ENCODE results near the gene CREB3L2.
"Not testable (repeated sequence)": the region's sequence is repeated elsewhere in the genome, so short reads cannot be mapped to it uniquely, and the experiment has no call there.

Gene CREB3L2

DNA sequence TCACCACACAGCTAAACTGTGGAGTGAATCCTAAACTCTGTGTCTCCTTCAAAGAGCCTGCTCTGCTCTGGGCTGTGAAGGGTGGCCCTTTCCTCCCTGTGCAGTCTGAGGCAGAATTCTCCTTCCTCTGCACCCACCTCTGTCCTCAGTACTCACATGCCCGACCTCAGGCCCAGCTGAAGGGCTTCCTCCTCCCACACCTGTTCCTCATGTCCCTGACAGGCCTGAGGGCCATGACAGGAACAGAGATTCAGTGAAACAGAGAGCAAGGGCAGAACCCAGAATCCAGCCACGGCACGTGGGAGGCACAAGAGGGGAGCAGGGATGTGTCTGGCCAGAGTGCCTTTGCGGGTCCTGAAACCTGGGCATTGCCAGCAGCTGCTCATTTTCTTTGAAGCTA is 13.9 kb downstream of the CREB3L2 start:
- DNase-seq (ENCODE audit: low read depth in 3 of 3): no peak

DNA sequence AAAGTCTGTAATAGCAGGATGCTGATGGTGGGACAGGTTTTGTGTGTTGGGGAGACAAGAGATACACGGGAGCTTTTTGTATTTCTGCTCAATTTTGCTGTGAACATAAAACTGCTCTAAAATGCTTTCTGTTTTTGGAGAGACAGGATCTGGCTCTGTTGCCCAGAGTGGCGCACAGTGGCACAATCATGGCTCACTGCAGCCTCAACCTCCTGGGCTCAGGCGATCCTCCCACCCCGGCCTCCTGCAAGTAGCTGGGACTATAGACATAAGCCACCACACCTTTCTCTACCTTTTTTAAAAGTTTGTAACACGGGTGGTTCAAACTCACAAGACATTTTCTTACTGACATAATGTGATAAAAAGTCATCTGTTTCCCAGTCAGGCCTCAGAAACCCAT is 14.3 kb downstream of the CREB3L2 start:
- no peak for DNase-seq (ENCODE audit: low read depth in 3 of 3)

DNA sequence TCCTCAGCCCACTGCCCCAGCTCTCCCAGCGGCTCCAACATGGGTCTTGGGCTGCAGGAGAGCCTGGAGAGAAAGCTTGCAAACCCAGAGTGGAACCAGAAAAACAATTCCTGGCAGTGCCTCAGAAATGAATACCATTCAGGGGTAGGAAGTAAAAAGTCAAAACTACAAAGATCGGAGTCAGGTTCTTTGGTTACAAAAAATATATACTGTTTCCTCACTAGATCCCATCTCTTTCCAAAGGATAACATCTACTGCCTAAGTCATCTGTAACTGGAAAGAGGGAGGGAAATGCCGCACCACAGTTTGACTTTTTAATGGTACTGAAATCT is 14.9 kb downstream of the CREB3L2 start:
- DNase-seq (ENCODE audit: low read depth in 3 of 3): no peak

DNA sequence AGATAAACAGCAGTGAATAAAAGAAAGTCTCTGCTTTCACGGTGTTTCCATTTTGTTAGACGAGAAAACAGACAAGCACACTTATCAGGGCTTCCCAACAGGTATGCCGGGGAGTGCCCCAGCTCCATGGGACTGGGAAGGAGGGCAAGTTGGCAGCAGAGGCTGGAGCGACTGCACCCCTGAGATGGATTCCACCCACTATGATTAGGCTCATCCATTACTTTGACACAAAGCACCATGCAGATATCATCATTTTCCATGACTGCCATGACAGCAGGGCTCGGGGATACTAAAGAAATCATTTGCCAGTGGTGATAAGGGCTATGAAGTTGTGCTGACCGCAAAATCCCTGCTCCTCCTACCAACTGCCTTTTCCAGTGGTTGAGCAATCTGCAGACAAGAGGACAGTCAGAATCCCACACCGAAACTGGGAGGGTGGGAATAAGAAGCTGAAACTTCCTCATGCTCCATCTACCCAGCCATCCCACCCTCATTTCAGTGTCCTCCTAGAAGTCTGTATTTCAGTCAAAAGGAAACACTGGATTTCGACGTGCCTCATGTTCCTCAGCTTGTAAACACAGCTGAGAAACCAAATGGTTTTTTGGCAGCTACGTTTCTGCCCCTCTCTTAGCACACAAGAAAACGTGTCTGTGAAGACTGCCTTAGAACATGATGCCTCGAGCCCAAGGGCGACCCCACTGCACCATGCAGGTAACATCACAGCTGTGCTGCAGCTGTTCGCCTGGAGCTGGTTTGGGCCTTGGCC is 15.5 kb downstream of the CREB3L2 start:
- DNase-seq (ENCODE audit: low read depth in 3 of 3): no peak

DNA sequence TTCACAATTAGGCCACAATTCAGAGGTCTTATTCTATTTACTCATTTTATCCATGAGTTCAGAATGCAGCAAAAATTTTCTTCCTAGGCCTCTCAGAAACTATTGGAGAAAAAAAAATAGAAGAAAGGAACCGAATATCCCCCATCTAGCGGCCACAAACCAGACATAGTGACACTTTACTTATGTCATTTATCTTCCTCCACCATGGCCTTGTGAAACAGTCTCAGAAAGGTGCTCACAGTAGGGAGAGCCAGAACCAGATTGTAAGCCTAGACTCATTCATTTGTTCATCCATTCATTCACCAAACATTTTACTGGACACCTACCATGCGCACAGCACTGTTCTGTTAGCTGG is 16.0 kb downstream of the CREB3L2 start:
- DNase-seq (ENCODE audit: low read depth in 3 of 3): no peak

DNA sequence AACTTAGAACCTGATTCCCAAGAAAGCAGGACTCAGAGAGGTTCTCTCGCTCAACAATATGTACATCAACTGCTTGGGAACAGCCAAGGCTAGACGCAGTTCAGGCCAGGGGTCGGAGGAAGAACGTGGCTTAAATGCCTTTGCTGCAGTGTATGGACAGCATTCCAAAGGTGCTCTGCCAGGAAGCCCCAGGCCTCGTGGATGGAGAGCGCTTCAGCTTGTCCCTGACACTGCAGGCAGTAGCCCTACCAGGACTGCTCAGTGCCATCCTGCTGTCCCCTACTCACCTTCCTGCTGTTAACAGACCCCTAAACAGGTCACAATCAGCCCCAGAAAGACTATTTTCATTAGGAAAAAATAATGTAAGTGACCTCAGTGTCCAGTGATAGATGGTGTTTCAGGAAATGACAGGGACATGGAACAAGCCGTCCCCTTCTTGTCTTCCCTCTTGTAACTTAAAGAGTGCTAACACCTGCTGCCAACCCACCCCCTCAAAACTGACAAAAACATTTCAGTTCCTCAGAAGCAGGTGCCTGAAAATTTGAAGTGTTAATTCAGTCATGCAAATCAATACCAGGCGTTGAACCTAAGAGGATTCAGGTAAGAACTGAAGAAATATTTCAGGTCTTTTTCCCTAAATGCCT is 16.5 kb downstream of the CREB3L2 start:
- DNase-seq (ENCODE audit: low read depth in 3 of 3): no peak

DNA sequence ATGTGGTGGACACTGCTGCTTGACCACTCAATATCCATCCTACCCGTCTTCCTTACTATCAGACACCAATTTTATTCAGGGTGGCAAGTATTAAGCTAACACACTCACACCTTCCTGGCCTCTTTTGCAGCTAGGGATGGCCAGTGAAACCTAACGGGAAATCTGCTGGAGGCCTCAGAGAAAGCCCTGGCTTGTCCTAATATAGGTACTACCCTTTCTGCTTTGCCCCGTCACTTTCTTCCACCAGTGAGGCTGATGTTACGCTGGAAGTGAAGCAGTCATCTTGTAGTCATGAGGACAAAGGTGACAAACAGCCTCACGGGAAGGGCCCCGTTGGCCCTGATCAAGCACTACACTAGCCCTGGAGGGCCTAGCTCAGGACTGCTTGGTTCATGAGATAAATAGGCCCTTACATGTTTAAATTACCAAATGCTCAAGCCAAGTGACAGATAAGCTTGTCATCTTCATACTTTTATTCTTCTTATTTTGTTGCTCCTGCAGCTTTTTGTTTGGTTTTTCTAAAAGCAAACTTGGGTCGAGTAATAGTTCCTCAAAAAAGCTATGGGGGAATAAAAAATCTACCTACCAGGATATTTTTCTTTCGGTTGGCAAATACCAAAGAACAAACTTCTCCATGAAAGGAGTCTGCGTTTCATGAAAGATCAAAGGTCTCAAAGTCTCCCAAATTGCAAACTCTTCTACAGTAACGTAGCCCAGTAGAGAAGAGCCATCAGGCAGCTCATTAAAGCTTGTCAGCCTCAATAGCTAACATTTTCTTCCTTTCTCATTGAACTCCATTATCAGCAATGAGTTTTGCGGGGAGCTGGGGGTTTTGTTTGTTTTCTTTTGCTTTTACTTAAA is 17.5 kb downstream of the CREB3L2 start:
- DNase-seq (ENCODE audit: low read depth in 3 of 3): no peak

DNA sequence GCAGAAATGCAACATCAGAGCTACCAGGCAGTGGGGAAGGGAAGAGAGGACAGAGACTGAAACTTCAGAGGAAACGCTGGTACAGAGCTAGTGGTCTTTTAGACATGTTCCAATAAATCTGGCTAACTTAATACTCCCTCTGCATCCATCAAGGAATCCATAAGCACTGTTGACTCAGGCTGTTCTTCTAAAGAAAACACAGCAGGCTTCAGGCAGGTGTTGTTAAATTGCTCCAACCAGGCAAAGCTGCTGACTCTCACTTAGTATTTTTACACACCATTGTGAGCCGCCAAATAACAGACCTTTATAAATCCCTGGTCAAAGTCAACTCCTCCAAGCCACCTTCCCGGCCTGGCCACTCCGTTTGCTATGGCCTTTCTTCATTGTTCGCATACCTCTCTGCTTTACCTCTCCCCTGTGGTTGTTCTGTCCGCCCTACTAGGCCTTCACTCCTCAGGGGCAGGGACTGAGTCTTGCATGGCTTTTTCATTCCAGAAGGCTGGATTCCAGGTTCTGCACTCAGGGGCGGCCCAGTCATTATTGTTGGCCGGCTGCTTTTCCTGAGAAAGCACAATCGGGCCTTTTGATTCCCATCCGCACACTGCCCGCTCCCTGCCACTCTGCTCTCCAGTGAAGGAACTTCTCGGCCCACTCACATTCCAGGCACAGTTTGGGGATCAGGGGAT is 18.4 kb downstream of the CREB3L2 start:
- DNase-seq (ENCODE audit: low read depth in 3 of 3): no peak

DNA sequence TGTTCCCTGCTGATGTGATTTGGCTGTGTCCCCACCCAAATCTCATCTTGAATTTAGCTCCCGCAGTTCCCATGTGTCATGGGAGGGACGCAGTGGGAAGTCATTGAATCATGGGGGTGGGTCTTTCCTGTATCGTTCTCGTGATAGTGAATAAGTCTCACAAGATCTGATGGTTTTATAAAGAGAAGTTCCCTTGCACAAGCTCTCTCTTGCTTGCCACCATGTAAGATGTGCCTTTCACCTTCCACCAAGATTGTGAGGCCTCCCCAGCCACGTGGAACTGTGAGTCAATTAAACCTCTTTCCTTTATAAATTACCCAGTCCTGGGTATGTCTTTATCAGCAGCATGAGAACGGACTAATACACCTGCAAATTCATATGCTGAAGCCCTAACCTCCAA is 19.5 kb downstream of the CREB3L2 start:
- DNase-seq (ENCODE audit: low read depth in 3 of 3): not testable (repeated sequence)

DNA sequence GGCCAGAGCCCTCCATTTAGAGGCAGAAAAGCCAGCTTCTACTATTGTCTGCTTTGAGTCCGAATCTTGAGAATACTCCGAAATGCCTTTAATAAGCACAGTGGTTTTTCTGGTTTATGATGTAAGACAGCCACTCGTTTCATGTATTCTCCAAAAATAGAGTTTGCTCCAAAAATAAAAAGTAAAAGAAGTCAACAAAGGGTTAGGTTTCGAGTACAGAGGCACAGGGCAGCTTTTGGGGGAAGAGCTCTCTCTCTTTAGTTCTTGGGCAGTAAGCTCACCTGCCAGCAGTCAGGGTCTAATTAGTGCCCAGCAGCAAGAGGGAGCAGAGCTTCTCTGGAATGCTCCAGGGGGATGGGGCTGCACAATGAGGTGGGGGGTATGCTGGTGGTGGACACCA is 20.2 kb downstream of the CREB3L2 start:
- DNase-seq (ENCODE audit: low read depth in 3 of 3): no peak

DNA sequence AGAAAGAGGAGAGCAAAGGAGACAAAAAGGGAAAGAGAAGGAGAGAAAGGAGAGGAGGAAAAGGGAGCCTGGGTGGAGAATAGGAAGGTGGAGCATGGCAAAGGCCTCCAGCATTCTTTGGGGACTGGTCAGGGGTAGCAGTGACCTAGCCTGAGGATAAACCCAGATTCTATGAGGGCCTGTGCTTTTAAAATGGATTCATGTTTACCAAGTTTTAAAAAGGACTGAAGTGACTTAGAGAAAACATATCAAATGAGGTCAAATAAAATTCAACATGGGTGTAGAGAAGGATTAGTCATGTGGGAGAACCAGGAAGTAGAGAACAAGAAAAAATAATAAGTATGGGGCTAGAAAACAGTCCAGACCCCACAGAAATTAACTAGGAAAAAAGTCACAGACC is 20.7 kb downstream of the CREB3L2 start:
- no peak for DNase-seq (ENCODE audit: low read depth in 3 of 3)

DNA sequence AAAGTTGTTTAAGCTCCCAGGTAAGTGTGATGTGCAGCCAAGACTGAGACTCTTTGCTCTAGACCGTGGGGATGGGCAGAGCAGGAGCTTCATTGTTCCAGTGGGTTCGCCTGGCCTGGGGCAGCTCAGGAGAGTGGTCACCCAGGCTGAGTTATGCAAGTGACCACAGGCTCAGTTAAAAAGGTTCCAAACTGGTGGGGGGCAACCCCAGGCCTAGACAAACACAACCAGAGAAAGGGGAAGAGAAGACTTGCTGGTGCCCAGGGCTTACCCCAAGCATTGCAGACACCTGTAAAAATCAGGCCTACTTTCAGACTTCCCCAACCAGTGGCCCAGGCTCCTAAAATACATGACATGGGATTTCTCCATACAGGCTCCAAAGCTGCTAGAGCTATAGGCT is 21.6 kb downstream of the CREB3L2 start:
- no peak for DNase-seq (ENCODE audit: low read depth in 3 of 3)

DNA sequence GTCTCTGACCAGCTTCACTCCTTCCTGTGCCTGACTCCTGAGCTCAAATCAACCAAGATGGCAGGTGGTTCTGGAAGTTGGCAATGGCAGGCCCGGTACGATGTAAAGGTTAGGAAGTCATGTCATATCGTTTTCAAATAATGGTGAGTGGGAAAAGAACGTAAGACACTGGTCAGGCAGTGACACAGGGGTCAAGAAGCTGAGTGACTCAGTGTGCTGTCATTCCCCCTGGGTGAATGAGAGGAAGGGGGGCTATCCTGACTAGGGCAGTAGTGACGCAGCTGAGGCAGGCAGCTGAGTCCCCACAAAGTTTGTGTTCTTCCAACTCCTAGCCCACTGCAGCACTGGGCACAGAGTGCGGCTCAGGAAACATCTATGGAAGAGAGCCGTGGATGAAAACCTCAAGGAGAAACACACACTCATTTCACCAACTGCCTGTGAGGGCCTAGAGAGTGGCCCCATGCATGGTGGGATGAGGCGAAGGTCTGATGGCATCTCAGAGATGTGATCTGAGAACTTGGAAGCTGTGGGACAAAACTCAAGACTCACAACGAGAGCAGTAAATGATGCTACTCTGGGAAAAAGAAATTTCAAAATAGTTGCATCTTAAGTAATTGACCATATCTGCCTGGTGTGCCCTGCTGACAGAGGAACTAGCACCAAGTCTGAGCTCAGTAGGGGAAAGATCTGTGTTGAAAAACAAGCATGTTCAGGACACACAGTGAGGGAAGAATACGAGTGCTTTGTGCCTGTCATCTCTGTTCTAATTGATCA is 23.2 kb downstream of the CREB3L2 start:
- DNase-seq (ENCODE audit: low read depth in 3 of 3): no peak

DNA sequence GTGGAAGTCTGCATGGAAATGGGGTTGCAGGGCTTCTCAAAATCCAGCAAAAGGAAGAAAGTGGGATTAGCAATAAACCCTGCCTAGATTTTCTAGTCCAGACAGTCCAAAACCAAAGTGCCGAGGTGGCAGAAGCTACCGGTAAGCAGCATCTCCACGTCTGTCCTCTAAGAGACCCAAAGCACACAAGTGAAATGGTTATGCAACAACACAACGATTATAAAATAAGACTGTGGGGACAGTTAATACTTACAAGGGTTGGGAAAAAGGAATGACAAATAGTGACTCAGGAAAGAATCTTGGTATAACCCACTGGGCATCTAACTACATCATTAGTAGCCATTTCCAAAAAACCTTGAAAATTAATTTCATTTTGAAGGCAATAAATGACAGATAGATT is 24.7 kb downstream of the CREB3L2 start:
- no peak for DNase-seq (ENCODE audit: low read depth in 3 of 3)

DNA sequence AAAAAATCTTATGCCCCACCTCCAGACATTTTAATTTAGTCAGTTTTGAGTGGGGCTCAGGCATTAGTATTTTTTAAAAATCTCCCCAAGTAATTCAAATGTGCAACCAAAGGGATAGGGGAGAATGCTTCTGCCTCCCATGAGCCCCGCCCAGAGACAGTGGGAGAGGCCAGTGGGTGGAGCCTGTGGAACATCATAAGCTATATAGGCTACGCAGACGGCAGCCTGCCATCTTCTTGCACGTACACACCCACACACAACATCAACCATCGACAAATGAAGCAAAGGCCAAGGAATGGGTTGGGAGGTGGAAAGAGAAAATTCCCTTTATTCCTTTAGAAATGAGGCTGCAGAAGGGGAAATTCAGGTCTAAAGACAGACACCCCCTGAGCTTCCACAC is 25.2 kb downstream of the CREB3L2 start:
- DNase-seq (ENCODE audit: low read depth in 3 of 3): no peak

DNA sequence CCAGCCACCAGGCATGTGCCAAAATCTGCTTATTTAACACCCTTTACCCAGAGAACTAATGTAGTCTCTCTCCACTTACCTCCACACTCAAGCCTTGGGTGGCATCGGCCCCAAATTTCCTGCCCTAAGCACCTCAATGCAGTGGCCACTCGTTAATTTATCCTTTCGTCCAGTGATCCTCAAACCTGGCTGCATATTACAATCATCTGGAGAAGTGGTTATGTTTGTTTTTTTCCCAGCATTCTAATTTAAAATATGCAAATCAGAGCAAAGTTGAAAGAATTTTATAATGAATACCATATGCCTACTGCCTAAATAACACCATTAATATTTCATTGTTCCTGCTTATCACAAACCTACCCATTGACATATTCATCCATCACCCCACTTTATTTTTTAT is 25.7 kb downstream of the CREB3L2 start:
- no peak for DNase-seq (ENCODE audit: low read depth in 3 of 3)

DNA sequence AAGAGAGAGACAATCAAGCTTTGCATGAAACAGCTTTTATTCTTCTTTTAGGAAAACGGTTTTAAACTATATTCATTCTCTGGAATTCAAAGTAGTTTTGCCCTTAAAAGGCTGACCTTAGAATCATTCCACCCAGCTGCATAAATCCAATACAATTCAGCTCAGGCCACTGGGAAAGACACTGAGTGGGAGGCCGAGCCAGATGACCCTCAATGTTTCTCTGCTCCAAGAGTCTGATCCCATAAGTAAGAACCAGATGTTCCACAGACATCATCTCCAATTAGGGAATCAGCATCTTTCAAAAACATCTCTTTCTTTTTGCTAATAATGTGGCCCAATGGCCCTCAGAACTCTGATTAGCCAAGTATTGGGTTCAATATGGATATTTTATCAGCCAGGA is 26.1 kb downstream of the CREB3L2 start:
- no peak for DNase-seq (ENCODE audit: low read depth in 3 of 3)

DNA sequence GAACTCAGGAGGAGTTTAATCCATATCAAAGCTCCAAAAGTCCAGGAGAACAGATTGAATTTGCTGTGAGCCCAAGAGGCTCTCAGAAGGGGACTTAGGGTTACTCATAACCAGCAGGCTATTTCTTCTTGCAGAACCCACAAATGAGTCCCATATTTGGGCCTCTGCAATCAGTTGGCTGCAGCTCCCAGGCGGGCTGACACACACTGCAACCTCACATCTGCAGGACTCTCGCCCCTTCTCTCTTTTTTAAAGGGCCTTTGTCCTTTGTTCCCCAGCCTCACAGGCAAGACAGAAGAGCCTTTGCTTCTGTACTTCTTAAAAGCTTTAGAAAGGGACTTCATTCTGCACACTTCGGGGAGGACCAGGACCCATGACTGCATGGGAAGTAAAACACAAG is 26.7 kb downstream of the CREB3L2 start:
- no peak for DNase-seq (ENCODE audit: low read depth in 3 of 3)

DNA sequence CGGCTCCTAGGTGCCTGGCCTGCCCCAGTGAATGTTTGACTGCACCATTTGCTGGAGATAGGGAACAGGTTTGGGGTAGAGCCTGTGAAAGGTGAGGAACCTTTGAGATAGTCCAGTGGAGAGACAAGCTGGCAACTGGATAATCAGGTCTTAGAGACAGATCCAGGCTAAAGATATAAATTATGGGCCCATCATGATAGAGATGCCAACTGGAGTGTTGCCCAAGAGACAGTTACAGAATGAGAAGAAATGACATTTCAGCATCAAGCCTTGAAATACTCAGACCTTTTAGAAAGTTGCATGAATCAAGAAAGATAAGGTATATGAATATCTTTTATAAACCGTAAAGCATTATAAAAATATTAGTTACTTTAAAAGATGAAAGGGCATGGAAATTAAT is 27.1 kb downstream of the CREB3L2 start:
- no peak for DNase-seq (ENCODE audit: low read depth in 3 of 3)

DNA sequence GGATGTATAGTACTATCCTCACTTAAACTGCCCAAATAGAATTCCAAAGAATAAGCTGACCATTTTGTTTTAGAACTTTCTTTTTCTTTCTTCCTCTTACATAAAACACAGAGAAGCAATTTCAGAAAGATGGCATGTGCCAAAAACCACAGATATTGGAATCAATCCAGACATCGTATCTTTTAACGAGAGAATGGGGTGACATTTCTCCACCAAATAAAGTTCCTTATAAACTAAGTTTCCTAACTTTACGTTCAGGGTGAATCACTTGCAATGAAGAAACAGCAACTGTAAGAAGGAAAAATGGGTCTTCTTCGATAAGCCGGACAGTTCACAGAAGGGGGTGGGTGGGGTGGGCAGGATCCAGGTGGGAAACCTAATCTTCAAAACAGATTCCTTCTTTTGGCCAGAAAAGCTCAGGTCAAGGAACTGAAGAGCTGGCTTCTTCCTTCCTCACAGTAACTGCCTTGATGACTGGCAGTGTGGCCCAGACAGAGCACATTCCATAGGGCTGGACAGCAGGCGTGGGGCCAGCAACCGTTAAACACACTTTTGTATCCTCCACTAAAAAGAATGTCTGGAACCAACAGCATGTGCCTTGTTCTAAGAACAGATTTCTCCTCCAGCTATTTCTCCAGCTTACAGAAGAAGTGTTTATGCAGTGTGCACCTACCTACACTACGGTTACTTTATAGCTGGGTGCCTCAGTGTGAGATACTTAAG is 31.5 kb downstream of the CREB3L2 start:
- no peak for DNase-seq (ENCODE audit: low read depth in 3 of 3)

DNA sequence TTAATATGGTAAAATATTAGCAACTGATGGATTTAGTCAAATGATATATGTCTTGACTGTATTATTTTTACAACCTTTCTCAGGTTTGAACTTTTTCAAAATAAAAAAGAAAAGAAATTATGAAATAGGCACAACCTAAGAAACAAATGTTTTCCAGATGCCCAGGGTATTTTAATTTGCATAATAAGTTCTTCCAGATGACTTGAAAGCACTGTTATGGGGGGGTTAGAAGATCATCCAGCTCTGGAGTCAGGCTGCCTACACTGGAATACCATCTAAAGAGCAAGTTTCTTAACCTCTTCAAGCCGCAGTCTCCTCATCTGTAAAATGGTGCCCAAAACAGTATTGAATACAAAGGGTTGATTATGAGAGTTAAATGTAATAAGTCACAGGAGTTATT is 32.1 kb downstream of the CREB3L2 start:
- DNase-seq (ENCODE audit: low read depth in 3 of 3): no peak

Data from stimulated activated CD4-positive, alpha-beta T cell treated with anti-CD3 and anti-CD28 coated beads, TNF-alpha, amount 100 ng/mL, for 4 hours (primary cell).